Panc1 (cell line): ENCODE results near the gene ANKRD13C.

Experiments used
- POLR2AphosphoS5 ChIP-seq: IDR thresholded peaks from 2 replicates; pipeline ENCODE4 v1.6.1; 2012; ENCODE audit warnings: mild to moderate bottlenecking, low read depth, low read length, moderate library complexity
- SIN3A ChIP-seq: IDR thresholded peaks from 2 replicates; pipeline ENCODE4 v1.6.1; 2012; ENCODE audit warnings: low read depth, mild to moderate bottlenecking, low read length, moderate library complexity, borderline replicate concordance; ENCODE audit not compliant: insufficient read depth
- TCF7L2 ChIP-seq: IDR thresholded peaks from 2 replicates; pipeline ENCODE4 v1.6.1; 2011; ENCODE audit warnings: mild to moderate bottlenecking, low read depth, low read length, inconsistent platforms
- TF ChIP-seq, protein P1 (sequence below): fragments of 450-650 bp; IDR thresholded peaks from 2 replicates; pipeline ENCODE4 v1.5.1; 2017; ENCODE audit warnings: mild to moderate bottlenecking
- TF ChIP-seq, protein P2 (sequence below), 2 experiments: IDR thresholded peaks; 2 replicates each; pipeline ENCODE4 v1.6.1; 2011 to 2012; ENCODE audit warnings: low read depth in 2 of 2, control low read depth in 1 of 2, low read length in 1 of 2, mild to moderate bottlenecking in 1 of 2, moderate library complexity in 1 of 2; ENCODE audit not compliant: insufficient read depth in 1 of 2

DNA sequence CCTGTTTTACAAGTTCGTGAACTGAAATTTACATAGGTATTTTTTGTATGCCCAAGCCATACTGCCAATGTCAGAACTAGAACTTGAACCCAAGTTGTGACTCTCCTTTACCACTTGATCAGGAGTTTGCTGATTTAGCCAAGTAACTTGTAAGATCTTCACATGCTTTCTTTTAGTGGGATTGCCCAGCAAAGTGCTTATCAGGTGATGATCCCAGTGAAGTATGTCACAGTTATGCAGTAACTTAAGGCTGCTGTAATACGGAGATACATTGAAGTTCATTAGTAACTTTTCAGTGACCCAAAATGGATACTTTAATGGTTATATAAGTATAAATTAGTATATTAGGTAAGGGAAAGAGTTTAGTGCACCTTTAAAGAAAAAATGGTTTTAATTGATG is 129.6 kb downstream of the ANKRD13C start:
- TF ChIP-seq, protein P1, sequence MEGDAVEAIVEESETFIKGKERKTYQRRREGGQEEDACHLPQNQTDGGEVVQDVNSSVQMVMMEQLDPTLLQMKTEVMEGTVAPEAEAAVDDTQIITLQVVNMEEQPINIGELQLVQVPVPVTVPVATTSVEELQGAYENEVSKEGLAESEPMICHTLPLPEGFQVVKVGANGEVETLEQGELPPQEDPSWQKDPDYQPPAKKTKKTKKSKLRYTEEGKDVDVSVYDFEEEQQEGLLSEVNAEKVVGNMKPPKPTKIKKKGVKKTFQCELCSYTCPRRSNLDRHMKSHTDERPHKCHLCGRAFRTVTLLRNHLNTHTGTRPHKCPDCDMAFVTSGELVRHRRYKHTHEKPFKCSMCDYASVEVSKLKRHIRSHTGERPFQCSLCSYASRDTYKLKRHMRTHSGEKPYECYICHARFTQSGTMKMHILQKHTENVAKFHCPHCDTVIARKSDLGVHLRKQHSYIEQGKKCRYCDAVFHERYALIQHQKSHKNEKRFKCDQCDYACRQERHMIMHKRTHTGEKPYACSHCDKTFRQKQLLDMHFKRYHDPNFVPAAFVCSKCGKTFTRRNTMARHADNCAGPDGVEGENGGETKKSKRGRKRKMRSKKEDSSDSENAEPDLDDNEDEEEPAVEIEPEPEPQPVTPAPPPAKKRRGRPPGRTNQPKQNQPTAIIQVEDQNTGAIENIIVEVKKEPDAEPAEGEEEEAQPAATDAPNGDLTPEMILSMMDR = no peak
- no peak for TF ChIP-seq POLR2AphosphoS5
- TF ChIP-seq, protein P2, sequence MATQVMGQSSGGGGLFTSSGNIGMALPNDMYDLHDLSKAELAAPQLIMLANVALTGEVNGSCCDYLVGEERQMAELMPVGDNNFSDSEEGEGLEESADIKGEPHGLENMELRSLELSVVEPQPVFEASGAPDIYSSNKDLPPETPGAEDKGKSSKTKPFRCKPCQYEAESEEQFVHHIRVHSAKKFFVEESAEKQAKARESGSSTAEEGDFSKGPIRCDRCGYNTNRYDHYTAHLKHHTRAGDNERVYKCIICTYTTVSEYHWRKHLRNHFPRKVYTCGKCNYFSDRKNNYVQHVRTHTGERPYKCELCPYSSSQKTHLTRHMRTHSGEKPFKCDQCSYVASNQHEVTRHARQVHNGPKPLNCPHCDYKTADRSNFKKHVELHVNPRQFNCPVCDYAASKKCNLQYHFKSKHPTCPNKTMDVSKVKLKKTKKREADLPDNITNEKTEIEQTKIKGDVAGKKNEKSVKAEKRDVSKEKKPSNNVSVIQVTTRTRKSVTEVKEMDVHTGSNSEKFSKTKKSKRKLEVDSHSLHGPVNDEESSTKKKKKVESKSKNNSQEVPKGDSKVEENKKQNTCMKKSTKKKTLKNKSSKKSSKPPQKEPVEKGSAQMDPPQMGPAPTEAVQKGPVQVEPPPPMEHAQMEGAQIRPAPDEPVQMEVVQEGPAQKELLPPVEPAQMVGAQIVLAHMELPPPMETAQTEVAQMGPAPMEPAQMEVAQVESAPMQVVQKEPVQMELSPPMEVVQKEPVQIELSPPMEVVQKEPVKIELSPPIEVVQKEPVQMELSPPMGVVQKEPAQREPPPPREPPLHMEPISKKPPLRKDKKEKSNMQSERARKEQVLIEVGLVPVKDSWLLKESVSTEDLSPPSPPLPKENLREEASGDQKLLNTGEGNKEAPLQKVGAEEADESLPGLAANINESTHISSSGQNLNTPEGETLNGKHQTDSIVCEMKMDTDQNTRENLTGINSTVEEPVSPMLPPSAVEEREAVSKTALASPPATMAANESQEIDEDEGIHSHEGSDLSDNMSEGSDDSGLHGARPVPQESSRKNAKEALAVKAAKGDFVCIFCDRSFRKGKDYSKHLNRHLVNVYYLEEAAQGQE (IDR thresholded peaks at IDR 0.05; ENCODE audit: insufficient read depth in 1 of 2, low read depth in 2 of 2, low read length in 1 of 2) = no peak
- TF ChIP-seq TCF7L2 = no peak
- no peak for TF ChIP-seq SIN3A
